GM21360 (cell line): ENCODE data around the gene HOXD13.
A peak's percentile ranks its signal among the peaks of the same experiment; 100 is the strongest.

ENCODE experiments used
- ATAC-seq: cut with Tn5 transposase; IDR thresholded peaks from one replicate; pipeline ENCODE4 v1.9.1; 2021; ENCODE audit warnings: mild to moderate bottlenecking, moderate library complexity; ENCODE audit not compliant: unreplicated experiment

The HOXD13 gene

GRCh38 chr2:176093145-176093897 lies 800 bp downstream of the HOXD13 start:
- no peak for ATAC-seq

GRCh38 chr2:176093898-176094249 lies 1.4 kb downstream of the HOXD13 start:
- ATAC-seq = no peak

- no peak for ATAC-seq
These were observed 1.8 kb downstream of the HOXD13 start for GRCh38 chr2:176094349-176094748.

GRCh38 chr2:176095421-176095820 lies 2.9 kb downstream of the HOXD13 start:
- no peak for ATAC-seq

GRCh38 chr2:176096243-176096985 lies 3.9 kb downstream of the HOXD13 start:
- no peak for ATAC-seq

- peak; percentile 76 for ATAC-seq
These were observed 4.7 kb downstream of the HOXD13 start for GRCh38 chr2:176096986-176097819.

- no peak for ATAC-seq
These were observed 5.4 kb downstream of the HOXD13 start for GRCh38 chr2:176097820-176098365.

GRCh38 chr2:176098366-176099158 lies 6.0 kb downstream of the HOXD13 start:
- ATAC-seq = no peak

GRCh38 chr2:176099159-176099727 lies 6.7 kb downstream of the HOXD13 start:
- no peak for ATAC-seq

GRCh38 chr2:176099728-176100546 lies 7.4 kb downstream of the HOXD13 start, which contains the start of gene HOXD12:
HOXD12 (plus strand) TSS chr2:176099795; CDS start chr2:176099802, 7 bp downstream.
- ATAC-seq = no peak

GRCh38 chr2:176100547-176101140 lies 8.1 kb downstream of the HOXD13 start:
- no peak for ATAC-seq

GRCh38 chr2:176101216-176101830 lies 8.8 kb downstream of the HOXD13 start:
- no peak for ATAC-seq

- no peak for ATAC-seq
These were observed 9.3 kb downstream of the HOXD13 start for GRCh38 chr2:176101842-176102241.

- ATAC-seq = no peak
These were observed 9.9 kb downstream of the HOXD13 start for GRCh38 chr2:176102309-176102866.

GRCh38 chr2:176103194-176103593 lies 10.7 kb downstream of the HOXD13 start:
- no peak for ATAC-seq

- no peak for ATAC-seq
These were observed 11.3 kb downstream of the HOXD13 start for GRCh38 chr2:176103742-176104315.

- ATAC-seq = no peak
These were observed 12.0 kb downstream of the HOXD13 start for GRCh38 chr2:176104316-176105077.
